GM12878 (cell line): ENCODE measurements around the gene HNMT.

Source experiments
- ATF2 ChIP-seq: IDR thresholded peaks from 2 replicates; pipeline ENCODE4 v1.6.1; 2012; ENCODE audit warnings: low read length, inconsistent platforms
- BCL11A ChIP-seq: IDR thresholded peaks from 2 replicates; pipeline ENCODE4 v1.6.1; 2011; ENCODE audit warnings: low read depth, low read length
- CEBPB ChIP-seq, 2 experiments: fragments of 150-350 bp in 1 of 2; IDR thresholded peaks; 2 replicates each; pipeline ENCODE4 v1.6.1; 2012 to 2014; ENCODE audit warnings: low read depth in 2 of 2, low read length in 2 of 2, borderline replicate concordance in 1 of 2, inconsistent platforms in 1 of 2
- CTCF ChIP-seq, 3 experiments: IDR thresholded peaks in 2 of 3; conservative IDR thresholded peaks in 1 of 3; 2 replicates each; pipeline ENCODE4 v1.5.1; 2011; ENCODE audit warnings: low read depth in 3 of 3, low read length in 3 of 3, mild to moderate bottlenecking in 3 of 3, control low read depth in 2 of 3, moderate library complexity in 2 of 3, inconsistent platforms in 1 of 3, mixed read lengths in 1 of 3; ENCODE audit not compliant: control insufficient read depth in 2 of 3, insufficient read depth in 1 of 3; ENCODE audit errors: extremely low read depth in 1 of 3
- GABPA ChIP-seq: IDR thresholded peaks from 2 replicates; pipeline ENCODE4 v1.6.1; 2014; ENCODE audit warnings: antibody characterized with exemption, low read depth, mild to moderate bottlenecking, inconsistent platforms
- MLLT1 ChIP-seq: fragments of 450-650 bp; IDR thresholded peaks from 2 replicates; pipeline ENCODE4 v1.6.1; 2016; ENCODE audit warnings: mild to moderate bottlenecking
- POLR2A ChIP-seq: IDR thresholded peaks from 2 replicates; pipeline ENCODE4 v1.6.1; 2011; ENCODE audit warnings: low read depth, mild to moderate bottlenecking, low read length
- POLR2AphosphoS5 ChIP-seq: IDR thresholded peaks from 2 replicates; pipeline ENCODE4 v1.6.1; 2011; ENCODE audit warnings: mild to moderate bottlenecking, low read length, inconsistent platforms
- RBBP5 ChIP-seq: fragments of 200-600 bp; sonication (generic); conservative IDR thresholded peaks from 2 replicates; pipeline ENCODE4 v1.6.1; 2016
- SMC3 ChIP-seq: IDR thresholded peaks from 2 replicates; pipeline ENCODE4 v1.6.1; 2011; ENCODE audit warnings: low read length, improper control_type of control experiment, borderline replicate concordance
- TCF12 ChIP-seq: IDR thresholded peaks from 2 replicates; pipeline ENCODE4 v1.6.1; 2011; ENCODE audit warnings: low read depth, mild to moderate bottlenecking, low read length
- ZBTB33 ChIP-seq: fragments of 450-650 bp; IDR thresholded peaks from 2 replicates; pipeline ENCODE4 v1.6.1; 2017; ENCODE audit warnings: mild to moderate bottlenecking
- TF ChIP-seq, protein P1 (sequence below): IDR thresholded peaks from 2 replicates; pipeline ENCODE4 v1.6.1; 2011; ENCODE audit warnings: mild to moderate bottlenecking, low read depth, low read length, moderate library complexity; ENCODE audit not compliant: insufficient replicate concordance

GRCh38 chr2:137928547-137929518, 35.4 kb upstream of the HNMT start:
- TF ChIP-seq MLLT1 (no peak), TCF12 (no peak), ZBTB33 (no peak), SMC3 (no peak), ATF2 (no peak), CTCF (IDR thresholded peaks at IDR 0.05 in 2 of 3, conservative IDR thresholded peaks at IDR 0.05 in 1 of 3; ENCODE audit: control insufficient read depth in 2 of 3, extremely low read depth in 1 of 3, insufficient read depth in 1 of 3, low read depth in 3 of 3, low read length in 3 of 3) (no peak), POLR2AphosphoS5 (no peak), RBBP5 (no peak), BCL11A (no peak), CEBPB (IDR thresholded peaks at IDR 0.05; ENCODE audit: borderline replicate concordance in 1 of 2, low read depth in 2 of 2, low read length in 2 of 2) (no peak), POLR2A (no peak), GABPA (no peak)
- TF ChIP-seq, protein P1, sequence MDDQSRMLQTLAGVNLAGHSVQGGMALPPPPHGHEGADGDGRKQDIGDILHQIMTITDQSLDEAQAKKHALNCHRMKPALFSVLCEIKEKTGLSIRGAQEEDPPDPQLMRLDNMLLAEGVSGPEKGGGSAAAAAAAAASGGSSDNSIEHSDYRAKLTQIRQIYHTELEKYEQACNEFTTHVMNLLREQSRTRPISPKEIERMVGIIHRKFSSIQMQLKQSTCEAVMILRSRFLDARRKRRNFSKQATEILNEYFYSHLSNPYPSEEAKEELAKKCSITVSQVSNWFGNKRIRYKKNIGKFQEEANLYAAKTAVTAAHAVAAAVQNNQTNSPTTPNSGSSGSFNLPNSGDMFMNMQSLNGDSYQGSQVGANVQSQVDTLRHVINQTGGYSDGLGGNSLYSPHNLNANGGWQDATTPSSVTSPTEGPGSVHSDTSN: no peak
